Measurements from ENCODE around the gene CLPTM1.

The CLPTM1 gene

GRCh38 chr19:45009625-45010255, 54.6 kb downstream of the CLPTM1 start:
- DNase-seq (ENCODE audit: low read depth in 2 of 2) = no peak

DNA sequence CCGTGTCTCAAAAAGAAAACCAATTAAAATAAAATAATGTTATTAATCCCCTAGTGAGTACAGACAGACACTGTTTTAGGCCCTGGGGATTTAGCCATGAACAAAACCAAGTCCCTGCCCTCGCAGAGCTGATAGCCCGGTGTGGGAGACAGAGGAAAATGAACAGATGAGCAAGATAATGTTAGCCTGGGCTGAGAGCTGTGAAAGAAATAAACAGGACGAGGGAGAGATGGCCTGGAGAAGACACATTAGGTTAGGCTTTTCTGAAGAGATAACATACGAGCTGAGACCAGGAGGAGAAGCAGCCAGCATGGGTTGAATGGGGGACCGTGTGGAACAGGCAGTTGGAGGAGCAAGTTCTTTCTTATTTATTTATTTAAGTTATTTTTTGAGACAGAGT, 55.1 kb downstream of the CLPTM1 start:
- DNase-seq (ENCODE audit: low read depth in 2 of 2) = no peak

- DNase-seq (ENCODE audit: low read depth in 2 of 2) = no peak
Observed at GRCh38 chr19:45011959-45012358, 56.8 kb downstream of the CLPTM1 start.

- peak; percentile 48 to 51 for DNase-seq (ENCODE audit: low read depth in 2 of 2)
Observed at GRCh38 chr19:45016388-45017314, 61.5 kb downstream of the CLPTM1 start.

- no peak for DNase-seq (ENCODE audit: low read depth in 2 of 2)
Observed at GRCh38 chr19:45019187-45019586, 64.0 kb downstream of the CLPTM1 start.

DNA sequence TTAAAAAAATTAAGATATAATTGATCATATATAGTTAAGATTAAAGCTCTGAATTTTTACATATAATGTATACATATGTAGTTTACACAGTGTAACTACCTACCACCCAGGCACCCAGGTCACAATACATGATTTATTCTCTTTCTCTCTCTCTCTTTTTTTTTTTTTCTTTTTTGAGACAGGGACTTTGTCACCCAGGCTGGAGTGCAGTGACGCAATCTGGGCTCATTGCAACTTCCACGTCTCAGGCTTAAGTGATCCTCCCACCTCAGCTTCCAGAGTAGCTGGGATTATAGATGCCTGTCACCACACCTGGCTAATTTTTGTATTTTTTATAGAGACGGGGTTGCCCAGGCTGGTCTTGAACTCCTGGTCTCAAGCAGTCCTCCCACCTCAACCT, 64.9 kb downstream of the CLPTM1 start:
- DNase-seq (ENCODE audit: low read depth in 2 of 2) = no peak

DNA sequence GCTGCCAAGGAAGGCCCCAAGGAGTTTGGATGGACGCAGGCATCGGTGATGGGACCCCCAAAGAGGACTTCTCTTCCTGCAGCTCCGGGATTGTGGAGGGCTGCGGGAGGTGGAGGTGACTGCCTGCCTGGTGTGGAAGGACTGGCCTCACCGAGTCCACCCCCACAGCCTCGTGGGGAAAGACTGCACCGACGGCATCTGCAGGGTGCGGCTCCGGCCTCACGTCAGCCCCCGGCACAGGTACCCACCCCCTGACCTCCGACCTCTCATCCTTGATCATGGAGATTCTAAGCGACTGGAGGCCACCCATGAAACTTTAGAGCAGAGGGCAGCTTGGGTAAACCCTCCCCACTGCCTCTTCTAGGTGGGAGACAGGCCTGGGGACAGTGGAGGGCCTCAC, 66.8 kb downstream of the CLPTM1 start:
- no peak for DNase-seq (ENCODE audit: low read depth in 2 of 2)

DNA sequence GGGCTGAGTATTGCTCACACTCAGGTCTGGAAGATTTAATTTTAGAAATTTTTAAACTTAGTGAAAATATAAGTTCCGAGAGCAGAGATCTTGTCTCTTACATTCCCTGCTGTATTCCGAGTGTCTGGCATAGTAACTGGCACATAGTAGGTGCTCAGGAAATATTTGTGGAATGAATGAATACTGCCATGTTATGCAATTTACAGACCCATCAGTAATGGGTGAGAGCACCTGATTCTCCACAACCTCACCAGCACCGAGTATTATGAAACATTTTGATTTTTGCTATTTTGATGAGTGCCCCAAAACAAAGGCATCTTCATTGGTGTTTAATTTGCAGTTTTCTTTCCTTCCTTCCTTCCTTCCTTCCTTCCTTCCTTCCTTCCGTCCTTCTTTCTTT, 67.9 kb downstream of the CLPTM1 start:
- no peak for DNase-seq (ENCODE audit: low read depth in 2 of 2)

- no peak for DNase-seq (ENCODE audit: low read depth in 2 of 2)
Observed at GRCh38 chr19:45025264-45025663, 70.1 kb downstream of the CLPTM1 start.

- no peak for DNase-seq (ENCODE audit: low read depth in 2 of 2)
Observed at GRCh38 chr19:45027371-45027770, 72.2 kb downstream of the CLPTM1 start.

DNA sequence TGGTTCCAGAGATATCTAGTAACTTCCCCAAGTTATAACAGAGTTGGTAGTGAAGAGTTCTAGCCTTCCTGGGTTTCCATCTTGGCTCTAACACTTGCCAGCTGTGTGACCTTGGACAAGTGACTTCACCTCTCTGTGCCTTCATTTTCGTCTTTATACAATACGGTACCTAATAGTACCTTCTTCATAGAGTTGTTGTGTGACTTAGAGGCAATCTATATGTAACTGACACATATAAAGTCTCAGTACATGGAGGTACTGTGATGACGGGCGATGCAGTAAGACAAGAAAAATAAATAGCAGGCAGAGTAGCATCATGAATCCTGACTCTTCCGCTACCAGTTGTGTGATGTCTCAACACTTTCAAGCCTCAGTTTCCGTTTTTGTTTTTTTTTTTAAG, 75.6 kb downstream of the CLPTM1 start:
- DNase-seq (ENCODE audit: low read depth in 2 of 2) = no peak

DNA sequence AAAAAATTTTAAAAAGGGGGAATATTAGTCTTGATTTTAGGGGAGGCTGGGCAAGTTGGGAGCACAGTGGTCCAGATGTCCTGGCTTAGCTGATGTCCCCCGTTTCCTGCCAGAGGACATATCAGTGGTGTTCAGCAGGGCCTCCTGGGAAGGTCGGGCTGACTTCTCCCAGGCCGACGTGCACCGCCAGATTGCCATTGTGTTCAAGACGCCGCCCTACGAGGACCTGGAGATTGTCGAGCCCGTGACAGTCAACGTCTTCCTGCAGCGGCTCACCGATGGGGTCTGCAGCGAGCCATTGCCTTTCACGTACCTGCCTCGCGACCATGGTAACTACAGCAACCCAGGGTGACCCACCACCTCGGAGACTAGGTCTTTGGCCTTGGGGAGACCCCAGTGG, 77.2 kb downstream of the CLPTM1 start:
- no peak for DNase-seq (ENCODE audit: low read depth in 2 of 2)

DNA sequence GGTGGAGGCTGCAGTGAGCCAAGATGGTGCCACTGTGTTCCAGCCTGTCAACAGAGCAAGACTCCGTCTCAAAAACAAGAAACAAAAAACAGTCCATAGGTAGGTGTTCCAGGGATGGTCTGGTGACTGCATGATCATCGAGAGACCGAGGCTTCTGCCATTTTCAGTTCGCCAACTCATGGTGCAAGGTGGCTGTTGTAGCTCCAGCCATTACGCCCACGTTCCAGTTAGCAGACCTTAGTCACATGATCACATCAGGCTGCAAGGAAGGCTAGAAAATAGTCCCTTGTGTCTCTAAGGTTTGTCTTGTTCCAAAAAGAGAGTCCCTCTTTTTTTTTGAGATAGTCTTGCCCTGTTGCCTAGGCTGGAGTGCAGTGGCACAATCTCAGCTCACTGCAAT, 80.6 kb downstream of the CLPTM1 start:
- no peak for DNase-seq (ENCODE audit: low read depth in 2 of 2)

- no peak for DNase-seq (ENCODE audit: low read depth in 2 of 2)
Observed at GRCh38 chr19:45037393-45038169, 82.4 kb downstream of the CLPTM1 start.

GRCh38 chr19:45038931-45039893, 84.0 kb downstream of the CLPTM1 start, which contains the start of gene CLASRP:
Gene CLASRP, plus strand, starts transcription at chr19:45039045. Its CDS starts 1,168 bp downstream, at chr19:45040213.
- DNase-seq (ENCODE audit: low read depth in 2 of 2) = peak; percentile 73 to 81

GRCh38 chr19:45040059-45040771, 85.0 kb downstream of the CLPTM1 start:
- no peak for DNase-seq (ENCODE audit: low read depth in 2 of 2)

DNA sequence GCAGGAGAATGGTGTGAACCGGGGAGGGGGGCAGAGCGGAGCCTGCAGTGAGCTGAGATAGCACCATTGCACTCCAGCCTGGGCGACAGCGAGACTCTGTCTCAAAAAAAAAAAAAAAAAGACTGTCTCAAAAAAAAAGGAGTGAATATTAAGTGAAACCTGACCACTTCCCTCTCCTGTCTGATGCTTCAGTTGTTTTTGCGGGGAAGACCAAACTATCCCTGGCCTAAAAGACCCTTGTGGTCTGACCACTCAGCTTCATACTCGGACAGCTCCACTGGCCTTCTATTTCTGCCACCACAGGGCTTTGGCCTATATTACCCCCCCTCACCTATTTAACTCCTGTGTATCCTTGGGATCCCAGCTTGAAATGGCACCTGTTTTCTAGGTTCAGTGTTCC, 85.9 kb downstream of the CLPTM1 start:
- DNase-seq (ENCODE audit: low read depth in 2 of 2) = no peak

All from stimulated activated CD8-positive, alpha-beta memory T cell treated with anti-CD3 and anti-CD28 coated beads, Interleukin-7, amount 100 ng/mL, for 1 hour (primary cell).